Activated CD4-positive, alpha-beta T cell treated with anti-CD3 and anti-CD28 coated beads for 4 hours (primary cell): ENCODE results near the gene MUC12.
"Not testable (repeated sequence)": the region's sequence is repeated elsewhere in the genome, so short reads cannot be mapped to it uniquely, and the experiment has no call there.

Source experiments
- DNase-seq, 2 donors: peaks; one replicate each; pipeline ENCODE4 v3.0.0-alpha.2; 2020

Gene MUC12, protein sequence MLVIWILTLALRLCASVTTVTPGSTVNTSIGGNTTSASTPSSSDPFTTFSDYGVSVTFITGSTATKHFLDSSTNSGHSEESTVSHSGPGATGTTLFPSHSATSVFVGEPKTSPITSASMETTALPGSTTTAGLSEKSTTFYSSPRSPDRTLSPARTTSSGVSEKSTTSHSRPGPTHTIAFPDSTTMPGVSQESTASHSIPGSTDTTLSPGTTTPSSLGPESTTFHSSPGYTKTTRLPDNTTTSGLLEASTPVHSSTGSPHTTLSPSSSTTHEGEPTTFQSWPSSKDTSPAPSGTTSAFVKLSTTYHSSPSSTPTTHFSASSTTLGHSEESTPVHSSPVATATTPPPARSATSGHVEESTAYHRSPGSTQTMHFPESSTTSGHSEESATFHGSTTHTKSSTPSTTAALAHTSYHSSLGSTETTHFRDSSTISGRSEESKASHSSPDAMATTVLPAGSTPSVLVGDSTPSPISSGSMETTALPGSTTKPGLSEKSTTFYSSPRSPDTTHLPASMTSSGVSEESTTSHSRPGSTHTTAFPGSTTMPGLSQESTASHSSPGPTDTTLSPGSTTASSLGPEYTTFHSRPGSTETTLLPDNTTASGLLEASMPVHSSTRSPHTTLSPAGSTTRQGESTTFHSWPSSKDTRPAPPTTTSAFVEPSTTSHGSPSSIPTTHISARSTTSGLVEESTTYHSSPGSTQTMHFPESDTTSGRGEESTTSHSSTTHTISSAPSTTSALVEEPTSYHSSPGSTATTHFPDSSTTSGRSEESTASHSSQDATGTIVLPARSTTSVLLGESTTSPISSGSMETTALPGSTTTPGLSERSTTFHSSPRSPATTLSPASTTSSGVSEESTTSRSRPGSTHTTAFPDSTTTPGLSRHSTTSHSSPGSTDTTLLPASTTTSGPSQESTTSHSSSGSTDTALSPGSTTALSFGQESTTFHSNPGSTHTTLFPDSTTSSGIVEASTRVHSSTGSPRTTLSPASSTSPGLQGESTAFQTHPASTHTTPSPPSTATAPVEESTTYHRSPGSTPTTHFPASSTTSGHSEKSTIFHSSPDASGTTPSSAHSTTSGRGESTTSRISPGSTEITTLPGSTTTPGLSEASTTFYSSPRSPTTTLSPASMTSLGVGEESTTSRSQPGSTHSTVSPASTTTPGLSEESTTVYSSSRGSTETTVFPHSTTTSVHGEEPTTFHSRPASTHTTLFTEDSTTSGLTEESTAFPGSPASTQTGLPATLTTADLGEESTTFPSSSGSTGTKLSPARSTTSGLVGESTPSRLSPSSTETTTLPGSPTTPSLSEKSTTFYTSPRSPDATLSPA (N-terminal part only)

DNA sequence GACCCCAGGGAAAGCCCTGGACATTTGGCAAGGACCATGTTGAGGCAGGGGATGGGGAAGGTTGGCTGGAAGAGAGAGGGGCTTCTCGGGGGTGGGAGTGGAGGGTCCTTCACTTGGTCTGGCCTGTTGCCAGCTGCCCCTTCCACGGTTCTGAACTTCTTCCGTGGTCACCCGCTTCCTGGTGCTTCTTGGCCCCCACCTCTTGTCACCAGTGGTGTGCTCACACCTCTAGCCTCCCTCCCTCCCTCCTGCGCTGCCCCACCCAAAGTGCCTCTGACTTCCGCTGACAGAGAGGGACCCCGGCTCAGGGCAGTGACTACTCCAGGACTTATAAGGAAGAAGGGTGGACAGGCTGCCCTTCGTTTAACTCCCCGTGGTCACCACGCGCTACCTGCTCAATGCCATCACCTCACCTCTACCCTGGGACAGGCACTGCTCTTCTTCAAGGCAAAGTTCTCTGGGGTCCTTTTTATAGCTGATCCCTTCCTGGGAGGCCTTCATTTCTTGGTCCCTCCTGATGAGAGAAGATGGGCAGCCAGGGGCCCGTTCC is at the start of gene MUC12:
TSS of gene MUC12 (plus strand) at position 500 of the 550 bp plus-strand sequence. CDS start 58 bp downstream, outside the sequence.
- no peak for DNase-seq

DNA sequence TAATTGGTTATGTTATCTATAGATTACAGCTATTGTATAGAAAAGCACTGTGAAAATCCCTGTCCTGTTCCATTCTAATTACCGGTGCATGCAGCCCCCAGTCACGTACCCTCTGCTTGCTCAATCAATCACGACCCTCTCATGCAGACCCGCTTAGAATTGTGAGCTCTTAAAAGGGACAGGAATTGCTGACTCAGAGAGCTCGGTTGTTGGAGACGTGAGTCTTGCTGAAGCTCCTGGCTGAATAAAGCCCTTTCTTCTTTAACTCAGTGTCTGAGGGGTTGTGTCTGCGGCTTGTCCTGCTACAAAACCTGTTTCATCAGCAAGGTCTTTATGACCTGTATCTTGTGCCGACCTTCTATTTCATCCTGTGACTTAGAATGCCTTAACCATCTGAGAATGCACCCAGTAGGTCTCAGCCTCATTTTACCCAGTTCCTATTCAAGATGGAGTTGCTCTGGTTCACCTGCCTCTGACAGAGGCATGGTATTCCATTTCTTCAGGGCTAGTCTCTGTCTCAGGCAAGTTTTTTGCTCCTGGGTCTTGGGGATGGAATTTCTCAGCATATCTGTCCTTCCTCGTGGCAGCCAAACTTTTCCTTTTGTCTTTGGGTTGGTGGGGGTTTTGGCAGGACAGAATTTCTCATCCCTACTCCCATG is 49.5 kb upstream of the MUC12 start:
- DNase-seq, result not testable (repeated sequence)

DNA sequence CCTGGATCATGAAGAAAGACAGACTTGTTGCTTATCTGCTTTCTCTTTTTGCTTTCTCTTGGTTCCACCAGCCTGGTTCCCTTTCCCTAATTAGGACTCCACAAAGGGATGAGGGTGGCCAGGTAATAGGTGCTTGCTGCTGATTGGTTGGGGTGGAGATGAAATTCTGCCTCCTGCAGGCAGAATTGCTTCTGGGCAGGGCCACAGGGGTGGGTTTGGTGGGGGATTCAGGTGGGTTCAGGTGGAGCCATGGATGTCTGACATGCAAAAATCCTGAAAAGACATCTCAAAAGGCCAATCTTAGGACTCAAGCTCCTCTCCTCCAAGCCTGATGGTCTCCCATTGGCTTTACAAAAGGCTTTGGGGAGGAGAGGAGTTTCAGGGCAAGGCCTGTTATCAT is 48.3 kb upstream of the MUC12 start:
- no peak for DNase-seq

DNA sequence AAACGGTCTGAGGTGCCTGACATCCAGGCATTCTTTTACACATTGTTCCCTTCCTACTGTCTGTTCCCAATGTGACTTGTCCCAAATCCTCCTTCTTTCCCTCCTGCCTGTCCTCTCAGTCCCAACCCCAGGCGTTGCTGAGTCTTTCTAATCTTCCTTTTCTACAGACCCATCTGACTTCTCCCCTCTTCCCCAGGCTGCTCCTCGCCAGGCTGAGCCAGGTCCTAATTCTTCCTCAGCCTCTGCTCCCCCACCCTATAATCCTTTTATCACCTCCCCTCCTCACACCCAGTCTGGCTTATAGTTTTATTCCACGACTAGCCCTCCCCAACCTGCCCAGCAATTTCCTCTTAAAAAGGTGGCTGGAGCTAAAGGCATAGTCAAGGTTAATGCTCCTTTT is 45.7 kb upstream of the MUC12 start:
- DNase-seq, result not testable (repeated sequence)

DNA sequence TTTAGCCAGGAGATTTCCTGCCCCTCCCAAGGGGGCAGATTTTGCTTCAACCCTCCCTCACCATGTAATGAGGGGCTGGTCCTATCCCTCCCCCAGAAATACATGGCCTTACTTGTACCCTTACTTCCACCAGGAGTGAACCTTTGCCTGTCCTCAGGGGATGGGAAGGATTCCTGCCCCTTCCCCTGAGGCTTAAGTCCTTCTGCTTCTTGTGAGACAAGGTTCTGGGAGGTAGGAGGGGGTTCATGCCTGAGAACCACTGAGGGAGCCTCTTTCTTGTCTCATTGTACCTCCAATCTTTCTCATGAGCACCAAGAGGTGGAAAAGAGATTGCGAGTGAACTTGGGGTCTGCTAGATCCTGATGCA is 39.6 kb upstream of the MUC12 start:
- no peak for DNase-seq

DNA sequence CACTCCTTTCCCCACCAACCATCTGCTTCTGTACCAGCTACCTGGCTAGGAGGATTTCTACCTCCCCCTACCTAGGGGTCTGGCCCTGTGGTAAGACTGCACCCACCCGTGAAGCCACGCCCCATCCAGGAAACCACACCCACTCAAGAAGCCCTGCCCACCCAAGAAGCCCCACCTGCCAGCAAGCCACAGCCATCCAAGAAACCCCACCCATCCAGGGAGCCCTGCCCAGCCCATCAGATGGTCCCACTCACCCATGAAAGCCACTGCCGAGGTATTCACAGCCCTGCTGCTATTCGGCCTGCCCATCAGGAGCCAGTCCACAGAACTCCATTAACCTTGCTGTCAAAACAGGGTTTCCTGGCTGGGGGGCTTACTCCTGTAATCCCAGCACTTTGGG is 35.6 kb upstream of the MUC12 start:
- DNase-seq, result no peak

DNA sequence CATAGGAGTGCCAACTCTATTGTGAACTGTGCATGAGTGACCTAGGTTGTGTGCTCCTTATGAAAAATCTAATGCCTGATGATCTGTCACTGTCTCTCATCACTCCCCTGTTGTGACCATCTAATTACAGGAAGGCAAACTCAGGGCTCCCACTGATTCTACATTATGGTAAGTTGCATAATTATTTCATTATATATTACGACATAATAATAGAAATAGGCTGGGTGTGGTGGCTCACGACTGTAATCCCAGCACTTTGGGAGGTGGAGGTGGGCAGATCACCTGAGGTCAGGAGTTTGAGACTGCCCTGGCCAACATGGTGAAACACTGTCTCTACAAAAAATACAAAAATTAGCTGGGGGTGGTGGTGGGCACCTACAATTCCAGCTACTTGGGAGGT is 34.0 kb upstream of the MUC12 start:
- DNase-seq, result not testable (repeated sequence)

DNA sequence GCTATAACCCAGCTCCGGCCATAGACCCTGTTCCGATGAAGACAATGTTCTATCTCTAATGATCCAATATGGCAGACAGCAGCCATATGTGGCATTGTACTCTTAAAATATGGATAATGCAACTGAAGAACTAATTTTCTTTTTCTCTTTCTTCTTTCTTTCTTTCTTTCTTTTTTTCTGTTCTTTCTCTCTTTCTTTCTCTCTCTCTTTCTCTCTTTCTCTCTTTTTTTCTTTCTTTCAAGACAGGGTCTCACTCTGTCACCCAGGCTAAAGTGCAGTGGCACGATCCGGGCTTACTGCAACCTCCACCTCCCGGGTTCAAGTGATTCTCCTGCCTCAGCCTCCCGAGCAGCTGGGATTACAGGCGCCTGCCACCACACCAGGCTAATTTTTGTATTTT is 33.2 kb upstream of the MUC12 start:
- DNase-seq, result not testable (repeated sequence)

DNA sequence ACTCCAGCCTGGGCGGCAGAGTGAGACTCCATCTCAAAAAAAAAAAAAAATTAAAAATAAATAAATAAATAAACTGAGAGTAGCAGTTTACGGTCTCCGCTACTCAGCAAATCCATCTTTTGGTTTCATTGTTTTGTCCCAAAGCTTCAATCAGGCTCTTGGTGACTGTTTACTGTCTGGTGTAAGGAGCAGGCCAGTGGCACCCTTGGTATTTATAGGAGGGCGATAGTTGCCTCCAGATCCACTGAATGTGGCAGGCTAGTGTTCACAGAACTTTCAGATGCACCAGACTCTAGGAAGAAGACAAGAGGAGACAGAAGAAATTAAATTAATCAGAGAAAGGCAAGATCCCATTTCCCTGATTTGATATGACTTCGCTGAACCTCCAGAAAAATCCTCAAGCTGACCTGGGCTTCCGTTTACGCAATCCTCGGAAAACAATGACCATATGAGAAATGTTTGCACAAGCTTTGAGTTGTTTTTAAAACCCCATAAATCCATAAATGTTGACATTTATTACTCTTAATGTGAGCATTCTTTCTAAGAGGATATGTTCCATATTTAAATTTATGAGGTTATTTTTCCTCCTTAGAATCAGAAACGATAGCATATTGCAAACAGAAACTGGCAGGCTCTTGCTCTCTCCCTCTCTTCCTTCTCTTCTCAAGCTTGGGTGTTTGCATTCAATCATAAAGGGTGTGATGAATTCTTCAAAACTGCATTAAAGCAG is 27.2 kb upstream of the MUC12 start:
- DNase-seq, result no peak

DNA sequence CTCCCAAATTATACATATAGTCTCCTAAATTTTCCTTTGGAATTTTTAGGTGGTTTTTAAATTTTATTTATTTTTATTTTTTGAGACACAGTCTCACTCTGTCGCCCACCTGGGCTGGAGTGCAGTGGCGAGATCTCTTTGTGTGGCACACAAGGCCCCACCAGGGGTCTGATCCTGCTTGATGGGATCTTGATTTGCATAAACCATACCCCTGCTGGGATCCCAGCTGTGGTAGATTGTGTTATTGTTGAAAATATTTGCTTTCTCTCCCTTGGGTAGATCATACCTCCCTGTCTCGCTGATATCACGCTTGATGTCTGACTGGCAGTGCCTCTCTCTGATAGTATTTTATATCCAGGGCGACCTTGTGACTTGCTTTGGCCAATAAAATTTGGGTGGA is 25.7 kb upstream of the MUC12 start:
- DNase-seq, result no peak

DNA sequence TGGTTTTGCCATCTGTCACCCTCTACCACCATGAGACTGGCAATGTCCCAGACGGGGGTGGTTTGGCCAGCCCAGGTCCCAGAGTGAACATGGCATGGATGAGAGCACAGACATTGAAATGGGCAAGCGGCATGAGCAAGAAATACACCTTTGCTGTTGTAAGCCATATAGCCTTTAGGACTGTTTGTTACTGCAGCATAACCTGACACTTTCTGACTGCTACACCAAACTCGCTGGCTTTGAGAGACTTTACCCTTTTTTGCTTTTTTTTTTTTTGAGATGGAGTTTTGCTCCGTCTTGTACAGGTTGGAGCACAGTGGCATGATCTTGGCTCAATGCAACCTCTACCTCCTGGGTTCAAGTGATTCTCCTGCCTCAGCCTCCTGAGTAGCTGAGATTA is 25.2 kb upstream of the MUC12 start:
- DNase-seq, result no peak

DNA sequence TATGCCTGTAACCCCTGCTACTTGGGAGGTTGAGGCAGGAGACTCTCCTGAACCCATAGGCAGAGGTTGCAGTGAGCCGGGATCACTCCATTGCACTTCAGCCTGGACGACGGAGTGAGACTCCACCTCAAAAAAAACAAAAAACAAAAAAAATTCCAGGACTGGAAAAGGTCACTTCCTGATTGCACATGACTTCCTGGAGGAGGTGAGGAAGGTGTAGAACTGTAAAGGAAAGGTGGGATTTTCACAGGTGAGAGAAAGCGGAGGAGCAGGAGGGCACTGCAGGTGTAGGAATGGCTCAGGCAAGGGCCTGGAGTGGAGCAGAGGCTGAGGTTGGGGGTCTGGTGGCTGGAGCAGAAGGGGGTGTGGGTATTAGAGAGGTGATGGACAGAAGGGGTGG is 23.3 kb upstream of the MUC12 start:
- DNase-seq, result no peak

DNA sequence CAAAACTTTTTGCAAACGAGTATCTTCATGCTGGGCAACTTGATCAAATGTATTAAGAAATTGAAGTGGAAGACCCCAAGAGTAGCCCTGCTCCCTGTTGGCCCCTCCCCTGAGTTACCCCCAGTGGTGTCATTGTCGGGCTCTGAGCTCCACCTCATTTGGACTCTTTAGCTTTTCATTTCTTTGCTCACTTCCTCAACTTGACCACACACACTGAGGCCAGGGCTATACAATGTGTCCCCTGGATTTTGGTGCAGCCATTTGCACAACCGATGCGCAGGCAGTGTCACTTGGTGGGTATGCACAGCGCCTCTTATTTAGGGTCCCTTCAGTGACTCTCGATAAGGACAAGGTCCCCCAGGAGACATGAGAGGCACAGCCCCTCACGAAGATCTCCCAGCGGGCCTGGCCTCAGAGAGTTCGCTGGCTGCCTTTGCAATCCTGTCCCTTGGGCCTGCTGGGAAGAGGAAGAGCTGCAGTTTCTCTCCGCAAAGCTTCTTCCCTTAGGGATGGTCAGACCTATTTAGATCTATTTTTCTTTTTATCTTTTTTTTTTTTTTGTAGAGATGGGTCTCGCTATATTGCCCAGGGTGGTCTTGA is 22.5 kb upstream of the MUC12 start:
- no peak for DNase-seq

DNA sequence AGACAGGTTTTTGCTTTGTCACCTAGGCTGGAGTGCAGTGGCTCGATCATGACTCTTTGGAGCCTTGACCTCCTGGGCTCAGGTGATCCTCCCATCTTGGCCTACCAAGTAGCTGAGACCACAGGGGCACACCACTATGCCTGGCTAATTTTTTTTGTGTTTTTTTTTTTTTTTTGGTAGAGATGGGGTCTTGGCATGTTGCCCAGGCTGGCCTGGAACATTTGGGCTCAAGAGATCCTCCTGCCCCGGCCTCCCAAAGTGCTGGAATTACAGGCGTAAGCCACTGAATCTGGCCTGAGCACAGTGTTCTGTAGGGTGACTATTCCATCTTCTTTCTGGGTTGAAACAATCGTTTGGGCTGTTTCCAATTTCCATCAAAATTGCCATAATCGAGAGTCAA is 21.6 kb upstream of the MUC12 start:
- DNase-seq, result no peak

DNA sequence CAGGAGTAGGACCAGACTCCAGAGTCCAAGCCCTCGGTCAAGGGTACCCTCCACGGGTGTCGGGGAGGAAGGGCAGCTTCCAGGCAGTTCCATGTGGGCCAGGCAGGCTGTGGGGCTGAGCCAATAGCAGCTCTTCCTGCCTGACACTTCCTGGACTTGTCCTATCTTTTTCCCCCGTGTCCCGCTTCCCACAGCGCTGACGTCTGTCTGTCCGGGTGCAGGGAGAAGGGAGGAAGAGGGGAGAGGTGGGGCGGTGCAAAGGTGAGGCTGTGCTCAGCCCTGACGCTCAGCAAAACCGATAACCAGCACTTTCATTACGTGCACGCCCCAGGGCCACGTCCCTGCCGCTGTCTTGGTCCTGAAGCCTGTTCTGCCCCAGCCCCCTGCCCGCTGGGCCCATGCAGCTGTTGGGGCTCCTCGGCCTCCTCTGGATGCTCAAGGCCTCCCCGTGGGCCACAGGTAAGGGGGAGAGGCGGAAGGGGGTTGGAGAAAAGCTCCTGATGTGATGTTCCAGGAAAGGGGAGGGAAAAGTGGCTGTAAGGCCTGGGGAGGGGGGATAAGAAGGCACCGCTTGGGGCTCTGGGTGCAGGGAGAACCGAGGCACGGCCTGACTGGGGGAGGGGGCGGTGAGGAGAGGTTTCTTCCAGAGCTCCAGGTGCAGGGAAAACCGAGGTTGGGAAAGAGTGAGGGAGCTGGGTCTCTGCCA is 20.0 kb upstream of the MUC12 start, which contains the start of gene MUC3A:
TSS of gene MUC3A (plus strand) at position 308 of the 706 bp plus-strand sequence. CDS start at position 399, 91 bp downstream.
- DNase-seq, result no peak

DNA sequence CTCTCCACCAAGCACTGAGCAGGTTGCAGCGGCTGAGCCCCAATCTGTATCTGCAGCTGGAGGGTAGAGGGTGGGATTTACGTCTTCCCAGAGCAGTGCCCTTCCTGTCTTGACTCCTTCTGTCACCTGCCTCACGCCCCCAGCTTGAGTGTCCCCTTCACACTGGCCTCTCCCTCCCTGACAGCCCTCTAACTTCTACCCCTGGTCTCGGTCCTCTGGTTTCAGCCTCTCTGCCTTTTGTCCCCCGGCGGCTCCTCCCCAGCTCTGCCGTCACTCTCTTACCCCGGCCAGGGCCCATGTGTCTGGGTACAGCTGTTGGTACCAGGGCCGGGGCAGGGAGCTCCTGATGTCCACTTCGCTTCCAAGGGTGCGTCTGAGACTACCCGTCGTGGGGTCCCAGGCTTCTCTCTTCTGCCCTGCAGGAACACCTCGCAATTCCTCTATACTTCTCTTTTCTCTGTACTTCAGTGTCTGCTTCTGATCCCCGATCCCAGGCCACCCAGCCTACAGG is 19.4 kb upstream of the MUC12 start:
- DNase-seq, result no peak

DNA sequence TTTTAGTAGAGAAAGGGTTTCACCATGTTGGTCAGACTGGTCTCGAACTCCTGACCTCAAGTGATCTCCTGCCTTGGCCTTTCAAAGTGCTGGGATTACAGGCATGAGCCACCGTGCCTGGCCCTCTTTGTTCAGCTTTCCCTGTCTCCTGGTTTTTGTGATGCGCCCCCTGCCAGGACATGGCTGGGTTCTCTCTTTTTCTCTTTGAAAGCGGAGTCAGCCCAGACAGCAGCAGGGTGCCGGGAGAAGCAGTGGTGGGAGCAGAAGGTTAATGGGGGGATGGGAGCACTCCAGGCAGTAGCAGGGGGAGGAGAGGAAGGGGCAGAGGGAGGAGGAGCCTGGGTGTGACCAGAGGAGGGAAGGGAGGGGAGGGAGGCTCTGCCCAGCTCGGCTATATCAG is 18.2 kb upstream of the MUC12 start:
- no peak for DNase-seq

DNA sequence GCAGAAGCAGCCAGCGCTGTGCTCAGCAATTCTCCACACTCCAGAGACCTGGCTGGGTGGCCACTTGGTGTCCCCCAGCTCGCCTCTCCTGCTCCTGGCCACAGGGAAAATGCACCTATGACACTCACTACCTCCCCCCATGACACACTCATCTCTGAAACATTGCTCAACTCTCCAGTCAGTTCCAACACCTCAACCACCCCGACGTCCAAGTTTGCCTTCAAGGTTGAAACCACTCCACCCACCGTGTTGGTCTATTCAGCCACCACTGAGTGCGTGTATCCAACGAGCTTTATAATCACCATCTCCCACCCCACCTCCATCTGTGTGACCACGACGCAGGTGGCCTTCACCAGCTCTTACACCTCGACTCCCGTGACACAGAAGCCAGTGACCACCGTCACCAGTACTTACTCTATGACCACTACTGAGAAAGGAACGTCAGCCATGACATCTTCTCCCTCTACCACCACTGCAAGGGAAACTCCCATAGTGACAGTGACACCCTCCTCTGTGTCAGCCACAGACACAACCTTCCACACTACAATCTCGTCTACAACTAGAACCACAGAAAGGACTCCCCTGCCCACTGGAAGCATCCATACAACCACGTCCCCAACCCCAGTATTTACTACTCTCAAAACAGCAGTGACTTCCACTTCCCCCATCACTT is 17.3 kb upstream of the MUC12 start:
- DNase-seq, result no peak

DNA sequence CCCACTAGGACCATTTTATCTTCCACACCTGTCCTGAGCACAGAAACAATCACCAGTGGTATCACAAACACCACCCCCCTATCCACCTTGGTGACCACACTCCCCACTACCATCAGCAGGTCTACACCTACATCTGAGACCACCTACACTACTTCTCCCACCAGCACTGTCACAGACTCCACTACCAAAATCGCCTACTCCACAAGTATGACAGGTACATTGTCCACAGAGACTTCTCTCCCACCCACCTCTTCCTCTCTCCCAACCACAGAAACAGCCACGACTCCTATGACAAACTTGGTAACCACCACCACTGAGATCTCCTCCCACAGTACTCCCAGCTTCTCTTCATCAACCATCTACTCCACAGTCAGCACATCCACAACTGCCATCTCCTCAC is 16.7 kb upstream of the MUC12 start:
- DNase-seq, result no peak
